ENCODE data around the gene ADCY4.

DNA sequence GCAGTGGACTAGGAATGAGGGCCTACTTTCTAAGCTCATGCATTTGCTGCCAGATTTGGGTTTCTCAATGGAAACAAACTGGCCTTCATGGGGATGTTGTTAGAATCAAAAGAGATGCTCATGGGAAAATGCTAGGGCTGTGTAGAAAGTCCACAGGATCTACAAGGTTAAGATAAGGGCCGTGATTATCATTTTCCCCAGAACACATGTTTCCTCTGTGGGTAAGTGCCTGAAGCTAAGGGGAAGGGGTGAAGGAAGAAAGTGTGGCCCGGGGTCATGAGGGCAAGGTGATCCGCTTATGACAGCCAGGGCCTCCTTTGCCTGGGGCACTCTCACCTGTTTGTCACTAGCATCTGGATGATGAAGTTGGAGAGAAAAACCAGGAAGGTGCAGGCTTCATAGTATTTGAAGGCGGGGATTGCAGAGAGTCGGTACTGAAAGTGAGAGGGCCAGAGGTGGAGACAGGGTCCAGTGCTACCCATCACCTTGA lies 9.8 kb downstream of the ADCY4 start:
- TF ChIP-seq, protein P1, sequence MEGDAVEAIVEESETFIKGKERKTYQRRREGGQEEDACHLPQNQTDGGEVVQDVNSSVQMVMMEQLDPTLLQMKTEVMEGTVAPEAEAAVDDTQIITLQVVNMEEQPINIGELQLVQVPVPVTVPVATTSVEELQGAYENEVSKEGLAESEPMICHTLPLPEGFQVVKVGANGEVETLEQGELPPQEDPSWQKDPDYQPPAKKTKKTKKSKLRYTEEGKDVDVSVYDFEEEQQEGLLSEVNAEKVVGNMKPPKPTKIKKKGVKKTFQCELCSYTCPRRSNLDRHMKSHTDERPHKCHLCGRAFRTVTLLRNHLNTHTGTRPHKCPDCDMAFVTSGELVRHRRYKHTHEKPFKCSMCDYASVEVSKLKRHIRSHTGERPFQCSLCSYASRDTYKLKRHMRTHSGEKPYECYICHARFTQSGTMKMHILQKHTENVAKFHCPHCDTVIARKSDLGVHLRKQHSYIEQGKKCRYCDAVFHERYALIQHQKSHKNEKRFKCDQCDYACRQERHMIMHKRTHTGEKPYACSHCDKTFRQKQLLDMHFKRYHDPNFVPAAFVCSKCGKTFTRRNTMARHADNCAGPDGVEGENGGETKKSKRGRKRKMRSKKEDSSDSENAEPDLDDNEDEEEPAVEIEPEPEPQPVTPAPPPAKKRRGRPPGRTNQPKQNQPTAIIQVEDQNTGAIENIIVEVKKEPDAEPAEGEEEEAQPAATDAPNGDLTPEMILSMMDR (IDR thresholded peaks at IDR 0.05), result no peak
- TF ChIP-seq POLR2A (IDR thresholded peaks at IDR 0.05), result no peak

Measured in ovary (tissue), 3 donors.